ENCODE data around the gene STK40. TPM values are rescaled to one million over a fixed set of nuclear protein-coding genes. Genes with fewer than 3 reads are reported as not detected.

Gene STK40
- total and polyA plus RNA-seq, 2 experiments from 2014 or later, result 8.1 to 20.2 TPM

GRCh38 chr1:36350659-36351226 lies 35.0 kb downstream of the STK40 start:
- no peak for TF ChIP-seq STAT1 (IDR thresholded peaks at IDR 0.05; ENCODE audit: unreplicated experiment)
- TF ChIP-seq JUNB (IDR thresholded peaks at IDR 0.05; ENCODE audit: unreplicated experiment), result no peak
- no peak for TF ChIP-seq POLR2AphosphoS5 (IDR thresholded peaks at IDR 0.05; ENCODE audit: low read depth)
- no peak for TF ChIP-seq EZH2 (IDR thresholded peaks at IDR 0.05; ENCODE audit: low read depth, unreplicated experiment)
- TF ChIP-seq ZNF462 (CRISPR knock-in tag; IDR thresholded peaks at IDR 0.05), result no peak
- no peak for TF ChIP-seq CTCF (conservative IDR thresholded peaks at IDR 0.05; ENCODE audit: low read depth in 2 of 2)
- H3K4me1 Mint-ChIP-seq, result peaks cover 13% of the 10 kb centered on the region
- Histone ChIP-seq H3K36me3 (ENCODE audit: insufficient read depth) (peaks cover 8% of the 10 kb centered on the region; the same call in 1 of the 2 replicates), H3K27ac (ENCODE audit: low read depth) (no peak overlapping the region), H3K4me1 (ENCODE audit: insufficient read depth) (peaks cover 5% of the 10 kb centered on the region; the same call in 1 of the 2 replicates), H3K9me2 (ENCODE audit: insufficient read depth) (no peaks in the 10 kb centered on the region), H3K4me3 (no peak overlapping the region), H3K4me2 (no peak overlapping the region), H2AFZ (no peak overlapping the region), H4K20me1 (replicated peaks; ENCODE audit: insufficient read depth) (no peaks in the 10 kb centered on the region), H3K27me3 (ENCODE audit: insufficient read depth) (no peaks in the 10 kb centered on the region), H3F3A (replicated peaks; ENCODE audit: low read depth) (no peaks in the 10 kb centered on the region), H3K79me2 (replicated peaks; ENCODE audit: insufficient read depth) (no peaks in the 10 kb centered on the region)
- H3K4me3 Mint-ChIP-seq, result no peak overlapping the region
- peaks cover 4% of the 10 kb centered on the region for H3K27me3 Mint-ChIP-seq (ENCODE audit: insufficient read depth, low read depth, poor library complexity)
- ATAC-seq (no peak), DNase-seq (ENCODE audit: low spot score) (no peak)
- H3K27ac Mint-ChIP-seq, result no peak overlapping the region
- H3K36me3 Mint-ChIP-seq (ENCODE audit: low read depth), result peaks cover 52% of the 10 kb centered on the region
- no peaks in the 10 kb centered on the region for H3K9me3 Mint-ChIP-seq
